ENCODE results near the gene MTURN. TPM values are rescaled to one million over a fixed set of nuclear protein-coding genes. Genes with fewer than 3 reads are reported as not detected.

The MTURN gene
- polyA plus RNA-seq, 1 donor (not counting 4 experiments of a cell fraction or from before 2014, with no cell fraction given), result 10.8 TPM

- Histone ChIP-seq H3K27me3 (ENCODE audit: control insufficient read depth, extremely low read depth, insufficient read depth, low read length) (no peaks in the 10 kb centered on the region), H3K79me2 (ENCODE audit: control insufficient read depth, insufficient read depth, low read length) (no peaks in the 10 kb centered on the region), H3K9me1 (ENCODE audit: control insufficient read depth, extremely low read depth, insufficient read depth, low read length) (no peaks in the 10 kb centered on the region), H3K36me3 (ENCODE audit: control insufficient read depth in 2 of 2, extremely low read depth in 1 of 2, insufficient read depth in 2 of 2, low read length in 2 of 2) (no peaks in the 10 kb centered on the region), H4K20me1 (ENCODE audit: control insufficient read depth, extremely low read depth, insufficient read depth, low read length) (no peaks in the 10 kb centered on the region), H3K27ac (ENCODE audit: control insufficient read depth, insufficient read depth, low read length) (no peak overlapping the region), H3K4me3 (ENCODE audit: control insufficient read depth in 2 of 3, extremely low read depth in 1 of 3, insufficient read depth in 2 of 3, low read depth in 1 of 3, low read length in 3 of 3) (no peak overlapping the region), H3K4me2 (ENCODE audit: control insufficient read depth, extremely low read depth, insufficient read depth, low read depth, low read length) (no peak overlapping the region), H3K4me1 (ENCODE audit: control insufficient read depth, extremely low read depth, insufficient read depth, low read length) (peaks cover 7% of the 10 kb centered on the region), H2AFZ (ENCODE audit: control insufficient read depth, low read length) (no peak overlapping the region), H3K9me3 (ENCODE audit: control insufficient read depth, low read depth, low read length) (peaks cover 5% of the 10 kb centered on the region), H3K9ac (ENCODE audit: control insufficient read depth, extremely low read depth, insufficient read depth, low read length) (no peak overlapping the region)
- FAIRE-seq (no peak), DNase-seq (ENCODE audit: low read depth, low spot score) (no peak)
- TF ChIP-seq CTCF (optimal IDR thresholded peaks at IDR 0.05 in 1 of 3, IDR thresholded peaks at IDR 0.05 in 1 of 3, conservative IDR thresholded peaks at IDR 0.05 in 1 of 3; ENCODE audit: extremely low read depth in 1 of 3, insufficient read depth in 2 of 3, low read length in 3 of 3) (no peak), EZH2 (IDR thresholded peaks at IDR 0.05; ENCODE audit: low read length) (no peak)
- dilution Hi-C loops (cut with MboI; ENCODE audit: extremely low pct_ligation_motif_present, low sequenced_read_pairs), result no loop called here
Observed at GRCh38 chr7:30112103-30112713, 22.6 kb upstream of the MTURN start.

GRCh38 chr7:30113144-30113543 is 21.6 kb upstream of the MTURN start:
- DNase-seq (ENCODE audit: low read depth, low spot score) (no peak), FAIRE-seq (no peak)
- dilution Hi-C loops (cut with MboI; ENCODE audit: extremely low pct_ligation_motif_present, low sequenced_read_pairs), result no loop called here

More at GRCh38 chr7:30113144-30113543, 21.6 kb upstream of the MTURN start:
- H3K4me2 ChIP-seq (ENCODE audit: control insufficient read depth, extremely low read depth, insufficient read depth, low read depth, low read length), result no peak overlapping the region
- H3K9me1 ChIP-seq (ENCODE audit: control insufficient read depth, extremely low read depth, insufficient read depth, low read length), result no peaks in the 10 kb centered on the region
- H3K27me3 ChIP-seq (ENCODE audit: control insufficient read depth, extremely low read depth, insufficient read depth, low read length), result no peaks in the 10 kb centered on the region
- H3K36me3 ChIP-seq (ENCODE audit: control insufficient read depth in 2 of 2, extremely low read depth in 1 of 2, insufficient read depth in 2 of 2, low read length in 2 of 2), result no peaks in the 10 kb centered on the region
- TF ChIP-seq CTCF (optimal IDR thresholded peaks at IDR 0.05 in 1 of 3, IDR thresholded peaks at IDR 0.05 in 1 of 3, conservative IDR thresholded peaks at IDR 0.05 in 1 of 3; ENCODE audit: extremely low read depth in 1 of 3, insufficient read depth in 2 of 3, low read length in 3 of 3), result no peak
- no peak for TF ChIP-seq EZH2 (IDR thresholded peaks at IDR 0.05; ENCODE audit: low read length)
- H3K4me1 ChIP-seq (ENCODE audit: control insufficient read depth, extremely low read depth, insufficient read depth, low read length), result peaks cover 7% of the 10 kb centered on the region
- H4K20me1 ChIP-seq (ENCODE audit: control insufficient read depth, extremely low read depth, insufficient read depth, low read length), result no peaks in the 10 kb centered on the region
- H2AFZ ChIP-seq (ENCODE audit: control insufficient read depth, low read length), result no peak overlapping the region
- no peak overlapping the region for H3K4me3 ChIP-seq (ENCODE audit: control insufficient read depth in 2 of 3, extremely low read depth in 1 of 3, insufficient read depth in 2 of 3, low read depth in 1 of 3, low read length in 3 of 3)
- no peaks in the 10 kb centered on the region for H3K79me2 ChIP-seq (ENCODE audit: control insufficient read depth, insufficient read depth, low read length)
- H3K9me3 ChIP-seq (ENCODE audit: control insufficient read depth, low read depth, low read length), result peaks cover 5% of the 10 kb centered on the region
- no peak overlapping the region for H3K27ac ChIP-seq (ENCODE audit: control insufficient read depth, insufficient read depth, low read length)
- H3K9ac ChIP-seq (ENCODE audit: control insufficient read depth, extremely low read depth, insufficient read depth, low read length), result no peak overlapping the region
